Dendritic cell treated with granulocyte-macrophage colony-stimulating factor and Interleukin-4, amounts not matched to agents 40 ng/mL and 50 ng/mL, for 4 days (primary cell): ENCODE data around the gene ERICH3.

Experiments
- H3K27ac Mint-ChIP-seq: one replicate; pipeline ENCODE4 v1.8.0; 2022; ENCODE audit warnings: mild to moderate bottlenecking, mixed read lengths
- H3K27me3 Mint-ChIP-seq: one replicate; pipeline ENCODE4 v1.8.0; 2022; ENCODE audit warnings: mild to moderate bottlenecking, mixed read lengths
- H3K36me3 Mint-ChIP-seq: one replicate; pipeline ENCODE4 v1.8.0; 2022; ENCODE audit warnings: low read depth, mixed read lengths
- H3K4me1 Mint-ChIP-seq: one replicate; pipeline ENCODE4 v1.8.0; 2022; ENCODE audit warnings: low read depth, mixed read lengths
- H3K4me3 Mint-ChIP-seq: one replicate; pipeline ENCODE4 v1.8.0; 2022; ENCODE audit warnings: mild to moderate bottlenecking, moderate library complexity, mixed read lengths
- H3K9me3 Mint-ChIP-seq: one replicate; pipeline ENCODE4 v1.8.0; 2022; ENCODE audit warnings: mixed read lengths
- intact Hi-C: fragments of 100-400 bp; cut with micrococcal nuclease; formaldehyde crosslinking; loops from one replicate; pipeline ENCODE4 v1.15.0; 2022

Gene ERICH3

GRCh38 chr1:74673351-74674111 lies at the start of gene ERICH3:
ERICH3 (minus strand) TSS chr1:74673792; CDS start chr1:74673519, 273 bp downstream.
- intact Hi-C loops: no loop called here
- peak within 1 kb of the TSS; percentile 74 for H3K4me3 Mint-ChIP-seq
- H3K9me3 Mint-ChIP-seq: peaks cover 14% of the 10 kb centered on the region
- H3K27ac Mint-ChIP-seq: peak within 1 kb of the TSS; percentile 12
- peaks cover 21% of the 10 kb centered on the region for H3K27me3 Mint-ChIP-seq
- H3K36me3 Mint-ChIP-seq: no peaks in the 10 kb centered on the region
- H3K4me1 Mint-ChIP-seq: peaks cover 19% of the 10 kb centered on the region

- Mint-ChIP-seq H3K36me3 (peaks cover 38% of the 10 kb centered on the region), H3K4me1 (no peaks in the 10 kb centered on the region), H3K4me3 (no peak overlapping the region), H3K27me3 (no peaks in the 10 kb centered on the region), H3K9me3 (no peaks in the 10 kb centered on the region), H3K27ac (no peak overlapping the region)
- intact Hi-C loops: no loop called here
These were observed 44.0 kb upstream of the ERICH3 start for GRCh38 chr1:74717626-74718025.

- Mint-ChIP-seq H3K9me3 (no peaks in the 10 kb centered on the region), H3K27ac (no peak overlapping the region), H3K4me1 (no peaks in the 10 kb centered on the region), H3K36me3 (peaks cover 39% of the 10 kb centered on the region), H3K27me3 (no peaks in the 10 kb centered on the region), H3K4me3 (no peak overlapping the region)
- intact Hi-C loops: no loop called here
These were observed 43.2 kb upstream of the ERICH3 start for GRCh38 chr1:74716822-74717221.

- H3K9me3 Mint-ChIP-seq: no peaks in the 10 kb centered on the region
- H3K27me3 Mint-ChIP-seq: no peaks in the 10 kb centered on the region
These were observed 42.2 kb upstream of the ERICH3 start for GRCh38 chr1:74715806-74716205.

GRCh38 chr1:74715236-74715502 lies 41.6 kb upstream of the ERICH3 start:
- no peaks in the 10 kb centered on the region for H3K27me3 Mint-ChIP-seq
- peaks cover 39% of the 10 kb centered on the region for H3K36me3 Mint-ChIP-seq
- H3K27ac Mint-ChIP-seq: no peak overlapping the region
- no peaks in the 10 kb centered on the region for H3K4me1 Mint-ChIP-seq
- H3K9me3 Mint-ChIP-seq: no peaks in the 10 kb centered on the region
- H3K4me3 Mint-ChIP-seq: no peak overlapping the region
- intact Hi-C loops: no loop called here

More at GRCh38 chr1:74715806-74716205, 42.2 kb upstream of the ERICH3 start:
- intact Hi-C loops: no loop called here
- Mint-ChIP-seq H3K4me3 (no peak overlapping the region), H3K27ac (no peak overlapping the region), H3K36me3 (peaks cover 39% of the 10 kb centered on the region), H3K4me1 (no peaks in the 10 kb centered on the region)

GRCh38 chr1:74714429-74715235 lies 41.0 kb upstream of the ERICH3 start:
- intact Hi-C loops: no loop called here
- H3K27me3 Mint-ChIP-seq: no peaks in the 10 kb centered on the region
- no peak overlapping the region for H3K4me3 Mint-ChIP-seq
- no peak overlapping the region for H3K27ac Mint-ChIP-seq
- H3K36me3 Mint-ChIP-seq: peaks cover 40% of the 10 kb centered on the region
- H3K4me1 Mint-ChIP-seq: no peaks in the 10 kb centered on the region
- no peaks in the 10 kb centered on the region for H3K9me3 Mint-ChIP-seq

- intact Hi-C loops: no loop called here
- no peaks in the 10 kb centered on the region for H3K4me1 Mint-ChIP-seq
- H3K27ac Mint-ChIP-seq: no peak overlapping the region
- no peaks in the 10 kb centered on the region for H3K9me3 Mint-ChIP-seq
- H3K27me3 Mint-ChIP-seq: no peaks in the 10 kb centered on the region
- H3K4me3 Mint-ChIP-seq: no peak overlapping the region
- peaks cover 47% of the 10 kb centered on the region for H3K36me3 Mint-ChIP-seq
These were observed 40.3 kb upstream of the ERICH3 start for GRCh38 chr1:74713849-74714248.

GRCh38 chr1:74712881-74713280 lies 39.3 kb upstream of the ERICH3 start:
- peaks cover 57% of the 10 kb centered on the region for H3K36me3 Mint-ChIP-seq
- no peaks in the 10 kb centered on the region for H3K27me3 Mint-ChIP-seq
- H3K9me3 Mint-ChIP-seq: no peaks in the 10 kb centered on the region

GRCh38 chr1:74703386-74704182 lies 30.0 kb upstream of the ERICH3 start:
- Mint-ChIP-seq H3K36me3 (peaks cover 49% of the 10 kb centered on the region), H3K27ac (no peak overlapping the region), H3K4me3 (no peak overlapping the region), H3K27me3 (no peaks in the 10 kb centered on the region), H3K4me1 (peaks cover 10% of the 10 kb centered on the region), H3K9me3 (no peaks in the 10 kb centered on the region)
- intact Hi-C loops: no loop called here

More at GRCh38 chr1:74712881-74713280, 39.3 kb upstream of the ERICH3 start:
- Mint-ChIP-seq H3K4me3 (no peak overlapping the region), H3K4me1 (no peaks in the 10 kb centered on the region), H3K27ac (no peak overlapping the region)
- intact Hi-C loops: no loop called here

- intact Hi-C loops: no loop called here
These were observed 25.7 kb upstream of the ERICH3 start for GRCh38 chr1:74699331-74699730.

GRCh38 chr1:74697832-74698231 lies 24.2 kb upstream of the ERICH3 start:
- peaks cover 7% of the 10 kb centered on the region for H3K4me1 Mint-ChIP-seq
- H3K4me3 Mint-ChIP-seq: no peak overlapping the region
- H3K27me3 Mint-ChIP-seq: no peaks in the 10 kb centered on the region
- H3K27ac Mint-ChIP-seq: no peak overlapping the region
- intact Hi-C loops: no loop called here
- no peaks in the 10 kb centered on the region for H3K9me3 Mint-ChIP-seq
- peaks cover 19% of the 10 kb centered on the region for H3K36me3 Mint-ChIP-seq

More at GRCh38 chr1:74699331-74699730, 25.7 kb upstream of the ERICH3 start:
- H3K27ac Mint-ChIP-seq: no peak overlapping the region
- no peaks in the 10 kb centered on the region for H3K9me3 Mint-ChIP-seq
- no peak overlapping the region for H3K4me3 Mint-ChIP-seq
- peaks cover 10% of the 10 kb centered on the region for H3K4me1 Mint-ChIP-seq
- no peaks in the 10 kb centered on the region for H3K27me3 Mint-ChIP-seq
- peaks cover 34% of the 10 kb centered on the region for H3K36me3 Mint-ChIP-seq

GRCh38 chr1:74693473-74693872 lies 19.9 kb upstream of the ERICH3 start:
- intact Hi-C loops: loop anchor here (5.0 kb wide), 1 partner anchor 226 kb away; no protein-coding TSS in a partner anchor
- H3K36me3 Mint-ChIP-seq: peaks cover 6% of the 10 kb centered on the region
- no peaks in the 10 kb centered on the region for H3K4me1 Mint-ChIP-seq
- H3K9me3 Mint-ChIP-seq: no peaks in the 10 kb centered on the region
- no peaks in the 10 kb centered on the region for H3K27me3 Mint-ChIP-seq
- H3K4me3 Mint-ChIP-seq: no peak overlapping the region
- H3K27ac Mint-ChIP-seq: no peak overlapping the region

GRCh38 chr1:74690909-74691308 lies 17.3 kb upstream of the ERICH3 start:
- Mint-ChIP-seq H3K27me3 (no peaks in the 10 kb centered on the region), H3K9me3 (no peaks in the 10 kb centered on the region), H3K27ac (no peak overlapping the region), H3K4me3 (no peak overlapping the region), H3K36me3 (no peaks in the 10 kb centered on the region), H3K4me1 (peaks cover 4% of the 10 kb centered on the region)
- intact Hi-C loops: loop anchor here (5.0 kb wide), 1 partner anchor 224 kb away; no protein-coding TSS in a partner anchor

- H3K27me3 Mint-ChIP-seq: no peaks in the 10 kb centered on the region
- intact Hi-C loops: loop anchor here (5.0 kb wide), 1 partner anchor 223 kb away; no protein-coding TSS in a partner anchor
- H3K4me1 Mint-ChIP-seq: peaks cover 9% of the 10 kb centered on the region
- no peaks in the 10 kb centered on the region for H3K9me3 Mint-ChIP-seq
- no peaks in the 10 kb centered on the region for H3K36me3 Mint-ChIP-seq
- no peak overlapping the region for H3K4me3 Mint-ChIP-seq
- H3K27ac Mint-ChIP-seq: no peak overlapping the region
These were observed 16.7 kb upstream of the ERICH3 start for GRCh38 chr1:74690364-74690696.
